UCSD-AML1 (cell line): Measurements from ENCODE around the gene FAM72B.
"Not testable (repeated sequence)": the region's sequence is repeated elsewhere in the genome, so short reads cannot be mapped to it uniquely, and the experiment has no call there.

Source experiments
- DNase-seq: peaks from one replicate; lab custom pipeline; 2025; ENCODE audit not compliant: unreplicated experiment; lab: John Stamatoyannopoulos, UW

FAM72B gene

DNA sequence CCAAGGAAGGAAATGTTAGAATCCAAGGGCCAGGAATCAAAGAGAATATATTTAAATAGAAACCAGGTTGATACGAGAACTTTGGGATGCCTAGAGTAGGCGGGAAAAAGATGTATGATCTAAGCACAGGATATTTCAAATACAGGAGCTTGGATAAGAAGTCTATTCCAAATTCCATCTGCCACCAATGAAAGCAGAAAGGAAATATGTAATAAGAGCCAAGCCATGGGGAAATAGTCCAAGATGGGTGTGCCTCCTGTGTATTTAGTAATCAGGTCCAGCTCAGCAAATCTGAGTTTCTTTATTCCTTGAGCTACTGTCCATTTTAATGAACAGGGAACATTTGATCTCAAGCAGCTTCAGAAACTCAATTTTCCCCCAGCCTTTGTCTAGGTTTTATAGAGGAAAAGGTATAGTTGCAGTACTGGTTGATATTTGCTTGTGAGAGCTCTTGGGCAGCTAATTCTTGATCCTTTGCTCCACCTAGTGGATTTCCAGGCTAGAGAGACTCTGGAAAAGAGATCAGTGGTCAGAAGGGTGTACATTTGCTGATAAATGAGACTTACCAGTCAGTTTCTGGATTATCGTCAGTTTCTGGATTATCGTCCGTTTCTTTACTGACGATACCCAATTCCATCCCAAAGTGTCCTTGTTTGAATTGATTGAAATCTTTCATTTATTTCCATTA lies 28.3 kb downstream of the FAM72B start:
- not testable (repeated sequence) for DNase-seq

DNA sequence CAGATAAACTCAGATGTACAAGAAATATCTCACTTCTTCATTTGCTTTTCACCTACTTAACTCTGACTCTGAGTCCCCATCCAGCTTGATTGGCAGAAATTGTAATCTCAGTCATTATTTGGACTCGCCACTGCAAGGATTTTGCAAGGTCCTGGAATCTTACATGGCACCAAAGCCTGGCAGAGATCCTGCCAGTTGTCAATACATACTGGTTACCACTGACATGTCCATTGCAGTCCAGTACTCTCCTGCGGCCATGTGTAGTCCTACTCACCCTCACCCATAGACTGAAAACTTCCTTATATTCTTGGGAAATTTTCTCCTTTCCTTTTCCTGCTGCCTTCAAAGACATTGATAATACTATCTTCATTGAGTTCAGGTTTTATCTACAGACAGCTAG lies 29.3 kb downstream of the FAM72B start:
- DNase-seq: not testable (repeated sequence)

DNA sequence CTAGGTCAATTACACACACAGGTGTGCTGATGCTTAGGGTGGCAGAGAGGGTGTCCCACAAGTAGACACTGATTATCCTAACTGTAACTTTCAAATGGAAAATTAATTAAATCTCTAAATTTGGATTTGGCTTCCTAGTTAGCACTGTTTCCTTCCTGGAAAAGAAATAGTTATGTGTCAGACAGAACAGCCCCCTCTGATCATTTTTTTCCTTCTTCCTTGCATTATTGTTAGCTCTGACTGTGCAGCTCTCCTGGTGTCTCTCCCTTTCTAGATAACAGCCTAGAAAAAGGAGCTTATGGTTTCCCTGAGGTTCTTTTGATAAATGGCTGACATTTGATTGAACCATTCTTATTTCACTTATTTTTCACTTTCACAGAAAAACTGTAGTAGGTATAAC lies 31.4 kb downstream of the FAM72B start:
- DNase-seq: not testable (repeated sequence)

- DNase-seq: not testable (repeated sequence)
Measured at GRCh38 chr1:121151294-121151693, 32.8 kb downstream of the FAM72B start.

DNA sequence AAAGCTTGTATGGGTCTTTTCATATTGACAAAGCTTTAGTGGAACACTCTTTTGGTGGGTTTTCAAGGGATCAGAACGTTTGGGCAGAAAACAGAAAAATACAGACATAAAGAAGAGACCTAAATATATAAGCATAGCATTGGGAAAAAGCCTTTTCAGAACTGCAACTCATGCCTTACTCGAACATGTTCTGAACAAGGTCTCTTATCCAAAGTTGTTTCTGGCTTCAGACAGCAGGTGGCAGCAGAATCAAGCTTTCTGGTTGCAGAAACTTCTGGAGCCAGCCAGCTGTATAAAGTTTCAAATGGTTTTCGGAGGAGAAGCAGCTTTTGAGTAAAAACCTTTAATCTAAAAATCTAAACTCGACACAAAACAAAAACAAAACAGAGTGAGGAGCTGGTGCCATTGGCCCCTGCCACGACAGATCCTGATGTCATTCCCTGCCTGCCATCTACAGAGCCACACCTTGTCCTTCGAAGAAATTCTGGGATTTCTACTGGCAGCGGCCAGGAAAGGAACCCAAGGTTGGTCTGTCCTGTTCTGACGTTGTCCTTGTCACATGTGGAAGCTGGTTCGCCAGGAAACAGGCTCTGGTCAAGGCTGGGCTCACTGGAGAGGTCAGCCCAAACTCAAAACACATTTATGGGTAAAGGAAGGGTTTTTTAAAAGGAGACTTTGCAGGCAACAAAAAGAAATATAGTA lies 35.5 kb downstream of the FAM72B start:
- DNase-seq: not testable (repeated sequence)

GRCh38 chr1:121140393-121140792 lies 43.7 kb downstream of the FAM72B start:
- DNase-seq: not testable (repeated sequence)

DNA sequence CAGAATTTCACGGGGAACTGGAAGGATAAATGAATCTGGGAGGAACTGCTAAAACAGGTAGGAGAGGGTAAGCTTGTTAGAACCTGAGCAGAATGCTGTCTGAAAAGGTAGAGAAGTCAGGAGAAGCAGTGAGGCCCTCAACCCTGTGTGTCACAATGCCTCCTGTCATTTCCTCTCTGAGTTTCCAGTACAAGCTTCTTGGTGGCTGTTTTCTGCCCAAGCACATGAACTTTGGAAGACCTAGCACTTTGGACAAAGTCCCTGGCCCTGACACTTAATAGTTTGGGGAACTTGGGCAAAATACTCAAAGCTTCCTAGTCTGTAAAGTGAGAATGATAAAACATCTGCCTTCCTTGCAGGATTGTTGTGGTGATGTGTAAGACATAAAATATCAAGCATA lies 52.6 kb downstream of the FAM72B start:
- not testable (repeated sequence) for DNase-seq

DNA sequence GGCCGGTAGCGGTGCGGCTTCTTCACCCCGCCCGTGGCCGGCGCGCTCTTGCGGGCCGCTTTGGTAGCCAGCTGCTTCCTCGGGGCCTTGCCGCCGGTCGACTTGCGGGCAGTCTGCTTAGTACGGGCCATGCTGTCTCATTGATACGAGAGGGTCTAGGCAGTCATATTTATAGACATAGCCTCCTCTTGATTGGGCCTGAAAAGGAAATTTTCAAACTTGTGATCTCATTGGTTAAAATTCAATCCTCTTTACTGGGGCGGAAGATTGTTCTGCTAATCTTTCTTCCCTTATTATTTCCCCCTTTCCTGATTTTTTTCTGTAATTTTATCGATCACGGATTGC lies 65.7 kb downstream of the FAM72B start:
- DNase-seq: not testable (repeated sequence)
